22Rv1 (cell line): ENCODE measurements around the gene IFI35.

ENCODE experiments used
- ZFX ChIP-seq: fragments of 450-650 bp; IDR thresholded peaks from 2 replicates; pipeline ENCODE4 v1.6.1; 2017; ENCODE audit warnings: antibody characterized with exemption, borderline replicate concordance
- TF ChIP-seq, protein P1 (sequence below): fragments of 450-650 bp; IDR thresholded peaks from 2 replicates; pipeline ENCODE4 v1.5.1; 2017; ENCODE audit warnings: mild to moderate bottlenecking

DNA sequence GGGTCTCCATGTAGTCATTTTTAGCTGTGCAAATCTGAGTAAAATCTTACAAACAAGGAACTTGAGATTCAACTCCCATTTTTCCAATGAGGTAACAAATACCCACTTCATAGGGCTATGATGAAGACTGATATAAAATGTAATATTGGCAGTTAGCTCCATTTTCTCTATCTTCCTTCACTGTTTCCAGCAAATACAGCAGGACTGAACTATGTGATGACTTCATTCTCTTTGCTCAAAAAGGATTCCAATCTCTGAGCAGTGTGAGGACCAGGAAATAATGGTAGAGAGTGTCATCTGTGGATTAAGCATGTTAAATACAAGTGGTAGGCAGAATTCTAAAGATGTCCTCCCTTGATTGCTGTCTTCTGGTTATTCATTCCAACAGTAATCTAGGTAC lies 36.7 kb downstream of the IFI35 start:
- TF ChIP-seq ZFX: no peak
- TF ChIP-seq, protein P1, sequence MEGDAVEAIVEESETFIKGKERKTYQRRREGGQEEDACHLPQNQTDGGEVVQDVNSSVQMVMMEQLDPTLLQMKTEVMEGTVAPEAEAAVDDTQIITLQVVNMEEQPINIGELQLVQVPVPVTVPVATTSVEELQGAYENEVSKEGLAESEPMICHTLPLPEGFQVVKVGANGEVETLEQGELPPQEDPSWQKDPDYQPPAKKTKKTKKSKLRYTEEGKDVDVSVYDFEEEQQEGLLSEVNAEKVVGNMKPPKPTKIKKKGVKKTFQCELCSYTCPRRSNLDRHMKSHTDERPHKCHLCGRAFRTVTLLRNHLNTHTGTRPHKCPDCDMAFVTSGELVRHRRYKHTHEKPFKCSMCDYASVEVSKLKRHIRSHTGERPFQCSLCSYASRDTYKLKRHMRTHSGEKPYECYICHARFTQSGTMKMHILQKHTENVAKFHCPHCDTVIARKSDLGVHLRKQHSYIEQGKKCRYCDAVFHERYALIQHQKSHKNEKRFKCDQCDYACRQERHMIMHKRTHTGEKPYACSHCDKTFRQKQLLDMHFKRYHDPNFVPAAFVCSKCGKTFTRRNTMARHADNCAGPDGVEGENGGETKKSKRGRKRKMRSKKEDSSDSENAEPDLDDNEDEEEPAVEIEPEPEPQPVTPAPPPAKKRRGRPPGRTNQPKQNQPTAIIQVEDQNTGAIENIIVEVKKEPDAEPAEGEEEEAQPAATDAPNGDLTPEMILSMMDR: no peak
